Measurements from ENCODE around the gene BEND3.

DNA sequence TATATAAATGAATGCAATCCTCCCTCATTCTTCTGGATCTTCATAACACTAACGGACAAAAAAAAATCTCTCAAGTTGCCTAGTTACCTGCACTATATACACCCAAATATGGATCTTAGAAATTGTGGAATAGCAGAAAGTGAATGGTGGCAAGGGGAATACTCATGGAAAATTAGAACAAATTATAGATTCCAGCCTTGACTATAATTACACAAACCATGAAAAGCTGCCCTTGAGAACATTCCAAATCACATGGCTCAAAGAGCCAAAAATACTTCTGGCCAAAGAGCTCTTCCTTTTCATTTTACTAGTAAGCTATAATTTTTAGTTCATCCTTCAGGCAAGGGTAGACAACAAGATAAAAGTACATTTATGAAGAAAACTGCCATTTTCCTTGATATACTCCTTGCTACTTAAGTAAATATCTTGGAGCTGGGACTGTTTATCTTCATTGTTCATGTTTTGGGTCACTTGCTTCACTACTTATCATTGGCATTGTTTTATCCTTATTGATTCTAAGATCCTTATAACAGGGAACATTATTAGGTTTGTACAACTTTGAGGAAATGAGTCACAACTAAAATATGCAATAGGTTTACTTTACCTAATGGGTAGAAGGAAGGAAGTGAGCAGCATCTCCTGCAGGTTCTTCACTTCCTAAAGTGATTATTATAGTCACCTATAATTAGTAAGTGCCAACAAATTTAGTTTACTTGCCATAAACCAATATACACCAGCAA, 93.7 kb downstream of the BEND3 start:
- TF ChIP-seq CSRNP3 (CRISPR knock-in tag; IDR thresholded peaks at IDR 0.05) (no peak), TOX (CRISPR knock-in tag; IDR thresholded peaks at IDR 0.05; ENCODE audit: borderline replicate concordance) (no peak), ZFP3 (CRISPR knock-in tag; IDR thresholded peaks at IDR 0.05) (no peak), ARNTL (CRISPR knock-in tag; IDR thresholded peaks at IDR 0.05; ENCODE audit: borderline replicate concordance, low read depth) (no peak), POU6F1 (CRISPR knock-in tag; IDR thresholded peaks at IDR 0.05; ENCODE audit: borderline replicate concordance, low read depth) (no peak), SNAI2 (CRISPR knock-in tag; IDR thresholded peaks at IDR 0.05) (no peak), RARB (CRISPR knock-in tag; IDR thresholded peaks at IDR 0.05) (no peak), OSR1 (CRISPR knock-in tag; IDR thresholded peaks at IDR 0.05) (no peak)

Data from SK-N-SH treated with all-trans-retinoic acid at 6 μM for 48 hours (cell line).